RWPE2 (cell line): ENCODE measurements around the gene LRRTM1.

ENCODE experiments used
- ATAC-seq: fragments of 200-7000 bp; cut with Tn5 transposase; 3 replicates; pipeline ENCODE4 v1.9.1; 2021; ENCODE audit warnings: low read depth
- DNase-seq: peaks from one replicate; pipeline ENCODE4 v3.0.0-alpha.2; 2020; ENCODE audit warnings: low spot score
- H3K27ac ChIP-seq: fragments of 450-650 bp; 2 replicates; pipeline ENCODE4 v1.5.1; 2017; ENCODE audit warnings: mild to moderate bottlenecking; ENCODE audit not compliant: poor library complexity, severe bottlenecking
- H3K27me3 ChIP-seq: fragments of 250-450 bp; sonication (Bioruptor Pico); 2 replicates; pipeline ENCODE4 v1.5.1; 2021; ENCODE audit warnings: mild to moderate bottlenecking, moderate library complexity; ENCODE audit not compliant: insufficient read depth, poor library complexity, severe bottlenecking
- H3K36me3 ChIP-seq: fragments of 250-450 bp; sonication (Bioruptor Pico); 2 replicates; pipeline ENCODE4 v1.5.1; 2020; ENCODE audit warnings: low read depth, mild to moderate bottlenecking, moderate library complexity
- H3K4me1 ChIP-seq: fragments of 250-450 bp; sonication (Bioruptor Pico); 2 replicates; pipeline ENCODE4 v1.5.1; 2021; ENCODE audit warnings: mild to moderate bottlenecking, moderate library complexity; ENCODE audit not compliant: insufficient read depth, poor library complexity, severe bottlenecking
- H3K4me3 ChIP-seq: fragments of 250-450 bp; sonication (Bioruptor Pico); 2 replicates; pipeline ENCODE4 v1.5.1; 2021; ENCODE audit warnings: mild to moderate bottlenecking, moderate library complexity; ENCODE audit not compliant: severe bottlenecking
- H3K9me3 ChIP-seq: fragments of 250-450 bp; sonication (Bioruptor Pico); 2 replicates; pipeline ENCODE4 v1.5.1; 2021; ENCODE audit warnings: mild to moderate bottlenecking, moderate library complexity; ENCODE audit not compliant: severe bottlenecking
- CTCF ChIP-seq: fragments of 450-650 bp; IDR thresholded peaks from one replicate; pipeline ENCODE4 v1.5.1; 2017; ENCODE audit warnings: mild to moderate bottlenecking, moderate library complexity; ENCODE audit not compliant: poor library complexity, severe bottlenecking

Gene LRRTM1

GRCh38 chr2:80291656-80292055 lies 12.9 kb downstream of the LRRTM1 start:
- no peak overlapping the region for H3K27ac ChIP-seq

GRCh38 chr2:80288576-80288975 lies 16.0 kb downstream of the LRRTM1 start:
- Histone ChIP-seq H3K36me3 (no peaks in the 10 kb centered on the region), H3K27me3 (no peaks in the 10 kb centered on the region), H3K4me3 (no peak overlapping the region), H3K27ac (no peak overlapping the region), H3K4me1 (no peaks in the 10 kb centered on the region), H3K9me3 (no peaks in the 10 kb centered on the region)
- TF ChIP-seq CTCF: no peak
- ATAC-seq: no peak
- no peak for DNase-seq

More at GRCh38 chr2:80291656-80292055, 12.9 kb downstream of the LRRTM1 start:
- ATAC-seq: no peak
- Histone ChIP-seq H3K27me3 (peaks cover 3% of the 10 kb centered on the region), H3K4me3 (no peak overlapping the region), H3K36me3 (no peaks in the 10 kb centered on the region), H3K4me1 (no peaks in the 10 kb centered on the region), H3K9me3 (no peaks in the 10 kb centered on the region)
- DNase-seq: no peak
- TF ChIP-seq CTCF: no peak

- no peak overlapping the region for H3K27ac ChIP-seq
- H3K4me1 ChIP-seq: no peaks in the 10 kb centered on the region
- no peaks in the 10 kb centered on the region for H3K9me3 ChIP-seq
- no peak for ATAC-seq
- TF ChIP-seq CTCF: no peak
- no peaks in the 10 kb centered on the region for H3K36me3 ChIP-seq
- H3K4me3 ChIP-seq: no peak overlapping the region
- no peaks in the 10 kb centered on the region for H3K27me3 ChIP-seq
- DNase-seq: no peak
These were observed 23.5 kb downstream of the LRRTM1 start for GRCh38 chr2:80281049-80281448.

GRCh38 chr2:80280598-80280997 lies 24.0 kb downstream of the LRRTM1 start:
- Histone ChIP-seq H3K27ac (no peak overlapping the region), H3K36me3 (no peaks in the 10 kb centered on the region), H3K4me3 (no peak overlapping the region), H3K4me1 (no peaks in the 10 kb centered on the region), H3K27me3 (no peaks in the 10 kb centered on the region), H3K9me3 (no peaks in the 10 kb centered on the region)
- TF ChIP-seq CTCF: no peak
- DNase-seq (no peak), ATAC-seq (no peak)

- DNase-seq (no peak), ATAC-seq (no peak)
- Histone ChIP-seq H3K27me3 (no peaks in the 10 kb centered on the region), H3K4me3 (no peak overlapping the region), H3K4me1 (no peaks in the 10 kb centered on the region), H3K27ac (no peak overlapping the region), H3K36me3 (no peaks in the 10 kb centered on the region), H3K9me3 (no peaks in the 10 kb centered on the region)
- TF ChIP-seq CTCF: no peak
These were observed 34.7 kb downstream of the LRRTM1 start for GRCh38 chr2:80269806-80270205.
